Amniotic stem cell (primary cell): ENCODE results near the gene GLT6D1.

Experiments
- DNase-seq: peaks from one replicate; lab custom pipeline; 2025; lab: John Stamatoyannopoulos, UW

Gene GLT6D1

DNA sequence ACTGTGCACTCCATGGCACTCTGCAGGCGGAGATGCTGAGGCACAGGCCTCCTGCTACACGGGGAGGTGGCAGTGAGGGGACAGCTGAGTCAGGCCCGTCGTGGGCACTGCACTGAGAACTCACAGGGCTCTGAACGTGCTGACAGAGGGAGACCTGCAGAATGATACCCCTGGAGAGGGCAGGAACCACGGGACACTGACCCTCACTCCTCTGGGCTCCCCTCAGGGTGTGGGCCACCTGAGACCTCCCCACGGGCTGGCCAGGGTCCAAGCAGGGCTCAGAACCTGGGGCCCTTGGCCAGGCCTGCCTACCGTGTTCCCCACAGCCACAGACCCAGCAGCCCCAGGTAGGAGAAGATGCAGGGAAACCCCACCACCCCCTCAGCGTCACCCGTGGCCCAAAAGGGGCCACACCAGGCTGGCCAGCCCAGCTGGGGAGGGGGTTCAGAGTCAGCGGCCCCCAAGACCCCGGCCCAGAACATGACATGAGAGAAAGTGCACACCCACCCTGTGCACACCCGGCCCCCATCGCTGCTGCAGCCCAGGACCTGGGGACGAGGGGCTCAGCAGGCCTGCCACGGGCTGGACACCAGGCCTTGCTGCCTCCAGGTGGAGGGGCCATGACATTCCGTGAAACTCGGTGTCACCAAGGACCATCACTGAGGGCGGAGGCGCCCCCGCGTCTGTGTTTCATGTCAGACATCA, 30.9 kb downstream of the GLT6D1 start:
- no peak for DNase-seq

- no peak for DNase-seq
These were observed 31.7 kb downstream of the GLT6D1 start for GRCh38 chr9:135607401-135608293.

DNA sequence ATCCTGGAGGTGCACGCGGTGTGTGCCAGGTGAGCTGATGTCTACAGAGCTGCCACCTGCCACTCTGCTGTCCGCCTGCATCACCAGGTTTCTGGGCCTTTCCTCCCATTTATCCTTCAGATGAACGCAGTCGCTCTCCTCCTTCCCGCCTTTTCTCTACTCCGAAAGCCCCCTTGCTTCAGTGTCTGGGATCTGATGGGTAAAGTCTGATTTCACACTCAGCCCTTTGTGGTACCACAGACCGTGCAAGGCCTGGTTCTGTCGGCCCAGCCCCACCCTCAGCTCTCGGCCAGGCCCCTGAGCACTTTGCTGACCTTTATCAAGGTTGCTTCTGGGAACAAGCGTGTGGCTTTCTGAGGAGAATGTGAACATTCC, 32.5 kb downstream of the GLT6D1 start:
- no peak for DNase-seq

- no peak for DNase-seq
These were observed 34.0 kb downstream of the GLT6D1 start for GRCh38 chr9:135605238-135605781.

GRCh38 chr9:135604437-135605237, 34.7 kb downstream of the GLT6D1 start:
- DNase-seq = no peak

DNA sequence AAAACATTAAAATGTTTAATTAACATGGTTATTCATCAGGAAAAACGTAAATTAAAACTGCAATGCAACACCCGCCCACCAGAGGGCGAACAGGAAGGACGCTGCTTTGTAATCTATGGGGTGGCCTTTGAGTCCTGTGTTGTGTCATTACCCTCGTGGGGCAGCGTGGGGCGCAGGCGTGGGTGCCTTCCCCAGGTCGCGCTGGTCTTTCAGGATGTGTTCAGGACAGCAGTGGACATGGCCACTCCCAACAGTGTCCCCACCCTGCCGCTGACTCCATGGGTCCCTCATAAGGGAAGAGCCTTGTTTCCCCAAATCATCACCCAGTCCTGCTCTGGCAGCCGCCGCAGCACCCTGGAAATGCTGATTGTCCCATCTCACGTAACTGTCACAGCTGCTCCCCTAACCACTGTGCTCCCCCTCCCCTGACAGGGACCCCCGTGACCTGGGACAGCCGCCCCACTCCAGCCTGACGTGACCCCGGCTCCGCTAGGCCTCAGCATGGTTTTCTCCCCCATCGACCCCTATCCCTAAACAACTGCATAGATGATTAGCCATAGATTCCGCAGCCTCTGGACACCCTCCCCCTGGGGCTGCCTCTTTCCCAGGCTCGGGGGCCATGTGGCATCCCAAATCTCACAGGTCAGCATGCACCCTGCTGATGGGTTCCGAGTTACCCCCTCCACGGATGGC, 36.4 kb downstream of the GLT6D1 start:
- DNase-seq = no peak

DNA sequence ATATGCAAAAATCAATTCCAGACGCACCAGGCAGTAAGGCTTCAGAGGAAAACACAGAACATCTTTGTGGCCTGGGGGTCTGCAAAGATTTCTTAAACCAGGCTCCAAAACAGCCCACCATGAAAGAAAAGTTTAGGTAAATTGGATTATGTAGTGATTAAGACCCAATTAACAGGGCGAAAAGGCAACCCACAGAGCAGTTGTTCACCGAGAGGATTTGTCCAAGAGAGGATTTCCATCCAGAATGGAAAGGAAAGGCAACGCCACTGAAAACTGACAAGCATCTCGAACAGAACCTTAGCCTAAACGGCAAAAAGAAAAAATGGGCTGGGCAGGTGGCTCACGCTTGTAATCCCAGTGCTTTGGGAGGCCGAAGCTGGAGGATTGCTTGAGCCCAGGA, 37.4 kb downstream of the GLT6D1 start:
- no peak for DNase-seq

GRCh38 chr9:135600296-135600817, 39.0 kb downstream of the GLT6D1 start:
- no peak for DNase-seq

GRCh38 chr9:135596211-135596610, 43.1 kb downstream of the GLT6D1 start:
- DNase-seq = no peak

DNA sequence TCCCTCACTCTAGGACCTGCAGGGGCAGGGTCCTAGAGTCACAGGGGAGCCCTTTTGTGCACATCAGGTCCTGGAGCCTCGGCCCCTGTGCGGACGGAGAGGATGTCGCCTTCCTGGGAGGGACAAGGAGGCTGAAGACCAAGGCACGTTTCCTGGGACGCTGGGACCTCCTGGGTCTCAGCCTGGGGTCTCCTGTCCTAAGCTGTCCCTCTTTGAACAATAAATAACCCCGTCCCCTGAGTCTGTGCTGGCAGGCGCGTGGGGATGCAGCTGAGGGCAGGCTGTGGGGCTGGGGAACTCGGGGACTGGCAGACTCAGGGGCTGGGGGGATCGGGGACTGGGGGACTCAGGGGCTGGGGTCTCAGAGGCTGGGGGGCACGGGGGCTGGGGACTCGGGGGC, 46.7 kb downstream of the GLT6D1 start:
- no peak for DNase-seq

GRCh38 chr9:135592331-135592590, 47.1 kb downstream of the GLT6D1 start:
- DNase-seq = no peak

- no peak for DNase-seq
These were observed 47.6 kb downstream of the GLT6D1 start for GRCh38 chr9:135591506-135592330.

GRCh38 chr9:135590486-135591079, 48.8 kb downstream of the GLT6D1 start:
- no peak for DNase-seq

DNA sequence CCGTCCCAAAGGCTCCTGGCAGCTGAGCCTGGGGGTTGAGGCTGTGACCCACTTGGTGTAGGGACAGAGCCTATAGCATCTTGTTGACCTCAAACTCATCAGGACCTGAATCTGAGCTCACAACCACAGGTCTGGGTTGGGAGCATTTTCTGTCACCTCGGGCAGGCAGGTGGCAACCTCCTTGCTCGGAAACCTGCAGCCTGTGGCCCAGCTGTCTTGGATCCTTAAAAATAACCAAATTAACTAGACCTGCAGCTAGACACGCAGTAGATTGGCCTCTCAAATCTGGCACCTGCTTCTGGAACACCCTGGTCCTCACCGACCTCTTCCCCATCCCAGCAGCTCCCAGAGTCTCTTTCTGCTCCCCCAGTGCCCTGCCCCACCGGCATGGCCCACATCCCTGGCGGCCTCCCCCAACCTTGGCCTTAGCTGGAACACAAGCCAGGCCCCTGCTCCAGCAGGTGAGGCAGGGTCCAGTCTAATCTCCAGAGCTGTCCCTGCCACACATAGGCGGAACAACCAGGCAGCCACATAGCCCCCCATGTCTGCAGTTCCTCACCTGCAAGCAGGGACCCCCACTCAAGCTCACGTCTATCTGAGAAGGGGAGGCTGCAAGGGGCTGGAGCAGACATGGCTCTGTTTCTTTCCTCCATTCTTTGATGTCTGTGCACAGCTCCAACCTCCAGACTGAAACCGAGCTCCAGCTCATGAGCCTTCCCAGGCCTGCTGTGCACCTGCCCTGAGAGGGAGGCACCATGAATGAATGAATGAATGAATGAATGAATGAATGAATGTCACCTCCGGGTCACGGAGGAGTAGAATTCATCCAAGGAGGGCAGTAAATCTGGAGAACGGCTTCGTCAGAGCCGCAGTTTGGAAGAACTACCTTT, 49.5 kb downstream of the GLT6D1 start:
- DNase-seq = no peak

DNA sequence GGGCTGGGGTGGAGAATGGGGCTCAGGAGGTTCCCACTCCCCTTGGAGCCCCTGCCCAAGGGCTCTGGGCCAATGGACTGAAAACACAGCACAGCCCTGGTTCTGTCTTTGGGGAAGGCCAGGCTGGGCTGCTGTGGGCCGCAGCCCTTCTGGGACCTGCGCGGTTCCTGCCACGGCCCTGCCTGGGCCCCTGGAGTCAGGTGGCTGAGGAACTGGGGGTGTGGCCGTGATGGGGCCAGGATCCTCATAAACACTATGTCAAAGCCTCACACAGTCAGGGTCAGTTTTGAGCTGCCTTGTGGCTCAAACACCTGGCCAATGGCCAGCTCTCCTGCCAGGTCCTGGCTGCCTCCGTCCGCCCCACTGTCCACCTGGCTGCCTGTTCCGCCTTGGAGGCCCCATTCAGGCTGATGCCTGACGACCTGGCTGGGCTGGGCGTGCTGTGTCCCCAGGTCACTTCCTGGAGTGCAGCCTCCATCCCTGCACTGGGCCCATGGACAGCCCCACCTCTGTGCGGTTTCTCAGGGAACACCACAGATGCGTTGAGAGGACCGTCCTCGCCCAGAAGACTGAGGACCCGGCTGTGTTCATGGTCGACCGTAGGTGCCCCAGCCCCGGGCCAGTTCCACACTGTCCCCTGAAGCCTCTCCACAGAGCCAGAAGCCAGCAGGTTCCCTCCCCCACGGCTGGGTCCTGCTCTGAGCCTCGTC, 50.3 kb downstream of the GLT6D1 start:
- DNase-seq = no peak

DNA sequence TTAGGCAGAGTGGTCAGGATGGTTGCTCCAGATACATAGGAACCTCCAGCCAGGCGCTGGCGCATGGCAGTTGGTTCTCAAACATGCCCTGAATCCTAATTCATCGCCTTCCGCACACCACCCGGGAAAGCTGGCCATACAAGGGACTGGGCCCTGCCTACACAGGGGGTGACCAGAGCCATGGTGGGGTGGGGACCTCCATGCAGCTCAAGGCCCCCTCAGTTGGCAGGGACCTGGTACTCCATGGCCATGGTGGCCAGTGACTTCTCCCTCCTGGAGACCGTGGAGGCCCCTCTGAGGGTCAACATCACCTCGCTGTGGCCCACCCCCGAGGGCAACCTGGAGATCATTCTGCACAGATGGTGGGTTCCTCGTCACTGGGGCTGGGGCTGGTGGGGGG, 51.0 kb downstream of the GLT6D1 start:
- no peak for DNase-seq

GRCh38 chr9:135587658-135588057, 51.7 kb downstream of the GLT6D1 start:
- DNase-seq = no peak

- no peak for DNase-seq
These were observed 52.7 kb downstream of the GLT6D1 start for GRCh38 chr9:135586601-135587109.

- DNase-seq = no peak
These were observed 54.4 kb downstream of the GLT6D1 start for GRCh38 chr9:135584934-135585333.
